Stimulated activated CD4-positive, alpha-beta T cell treated with anti-CD3 and anti-CD28 coated beads, Interleukin-4, amount 100 ng/mL, for 4 hours (primary cell): Measurements from ENCODE around the gene TFG.

ENCODE experiments used
- DNase-seq, 2 experiments: peaks; one replicate each; pipeline ENCODE4 v3.0.0-alpha.2; 2020

TFG gene

GRCh38 chr3:100708644-100708988 lies 678 bp upstream of the TFG start:
- DNase-seq = no peak

- peak; percentile 21 to 34 for DNase-seq
These were observed 557 bp downstream of the TFG start for GRCh38 chr3:100709842-100710260.

GRCh38 chr3:100710261-100710968 lies 1.1 kb downstream of the TFG start:
- DNase-seq = peak; percentile 53 to 60

- no peak for DNase-seq
These were observed 5.9 kb downstream of the TFG start for GRCh38 chr3:100715176-100715575.

- no peak for DNase-seq
These were observed 7.8 kb downstream of the TFG start for GRCh38 chr3:100717063-100717462.

GRCh38 chr3:100717637-100718487 lies 8.6 kb downstream of the TFG start:
- DNase-seq = no peak

GRCh38 chr3:100719136-100719535 lies 9.8 kb downstream of the TFG start:
- no peak for DNase-seq

- DNase-seq = no peak
These were observed 11.1 kb downstream of the TFG start for GRCh38 chr3:100720426-100720825.

- DNase-seq = no peak
These were observed 16.7 kb downstream of the TFG start for GRCh38 chr3:100725935-100726513.

- DNase-seq = no peak
These were observed 17.4 kb downstream of the TFG start for GRCh38 chr3:100726706-100727105.

- no peak for DNase-seq
These were observed 21.2 kb downstream of the TFG start for GRCh38 chr3:100730524-100730923.

GRCh38 chr3:100732435-100732834 lies 23.1 kb downstream of the TFG start:
- DNase-seq = no peak

GRCh38 chr3:100737334-100737733 lies 28.0 kb downstream of the TFG start:
- DNase-seq = no peak

- no peak for DNase-seq
These were observed 30.9 kb downstream of the TFG start for GRCh38 chr3:100740207-100740606.

GRCh38 chr3:100743535-100743934 lies 34.2 kb downstream of the TFG start:
- no peak for DNase-seq

- DNase-seq = no peak
These were observed 35.4 kb downstream of the TFG start for GRCh38 chr3:100744671-100745070.

GRCh38 chr3:100745617-100746016 lies 36.3 kb downstream of the TFG start:
- DNase-seq = no peak

GRCh38 chr3:100746092-100746491 lies 36.8 kb downstream of the TFG start:
- no peak for DNase-seq

GRCh38 chr3:100748220-100748619 lies 38.9 kb downstream of the TFG start:
- DNase-seq = no peak

GRCh38 chr3:100748967-100749366 lies 39.7 kb downstream of the TFG start:
- DNase-seq = no peak

GRCh38 chr3:100753846-100754245 lies 44.6 kb downstream of the TFG start:
- DNase-seq = no peak

- DNase-seq = no peak
These were observed 45.5 kb downstream of the TFG start for GRCh38 chr3:100754563-100755334.

GRCh38 chr3:100756441-100756840 lies 47.1 kb downstream of the TFG start:
- DNase-seq = no peak
